ENCODE data around the gene TBC1D32.
"Not testable (repeated sequence)": the region's sequence is repeated elsewhere in the genome, so short reads cannot be mapped to it uniquely, and the experiment has no call there.

GRCh38 chr6:121374219-121374618 lies 39.9 kb upstream of the TBC1D32 start:
- not testable (repeated sequence) for TF ChIP-seq CTCF (IDR thresholded peaks at IDR 0.05); SMC3 (IDR thresholded peaks at IDR 0.05; ENCODE audit: low read depth, low read length); EZH2phosphoT487 (IDR thresholded peaks at IDR 0.05; ENCODE audit: borderline replicate concordance, low read depth); MAX (IDR thresholded peaks at IDR 0.05; ENCODE audit: low read depth); TAF1 (IDR thresholded peaks at IDR 0.05; ENCODE audit: borderline replicate concordance, low read depth, low read length); POLR2AphosphoS5 (IDR thresholded peaks at IDR 0.05; ENCODE audit: low read depth, low read length); EP300 (IDR thresholded peaks at IDR 0.05; ENCODE audit: borderline replicate concordance in 1 of 2, low read depth in 1 of 2, low read length in 1 of 2); RAD21 (IDR thresholded peaks at IDR 0.05; ENCODE audit: low read length); GATA2 (CRISPR knock-in tag; IDR thresholded peaks at IDR 0.05); PBX3 (IDR thresholded peaks at IDR 0.05)
